Trophoblast cell (in vitro differentiated cells and primary cell): ENCODE measurements around the gene NMUR2.

Experiments used
- DNase-seq, 2 donors: peaks; one replicate each; pipeline ENCODE4 v3.0.0-alpha.2; 2016
- H2AFZ ChIP-seq: 2 replicates; pipeline ENCODE4 v1.6.1; 2013; ENCODE audit warnings: low read length, moderate library complexity, mild to moderate bottlenecking; ENCODE audit not compliant: insufficient read depth, poor library complexity
- H2AK5ac ChIP-seq: 2 replicates; pipeline ENCODE4 v1.6.1; 2013; ENCODE audit warnings: mild to moderate bottlenecking, low read length
- H2BK120ac ChIP-seq: 2 replicates; pipeline ENCODE4 v1.6.1; 2013; ENCODE audit warnings: low read length, mild to moderate bottlenecking, moderate library complexity; ENCODE audit not compliant: insufficient read depth, poor library complexity
- H2BK12ac ChIP-seq: 2 replicates; pipeline ENCODE4 v1.6.1; 2013; ENCODE audit warnings: mild to moderate bottlenecking, low read length, moderate library complexity
- H2BK5ac ChIP-seq: 2 replicates; pipeline ENCODE4 v1.6.1; 2013; ENCODE audit warnings: low read length, low read depth, moderate library complexity, mild to moderate bottlenecking; ENCODE audit not compliant: poor library complexity
- H3K14ac ChIP-seq: 2 replicates; pipeline ENCODE4 v1.6.1; 2013; ENCODE audit warnings: mild to moderate bottlenecking, low read length
- H3K18ac ChIP-seq: 2 replicates; pipeline ENCODE4 v1.6.1; 2013; ENCODE audit warnings: mild to moderate bottlenecking, low read length
- H3K23ac ChIP-seq: 2 replicates; pipeline ENCODE4 v1.6.1; 2013; ENCODE audit warnings: low read length
- H3K27ac ChIP-seq: 2 replicates; pipeline ENCODE4 v1.5.1; 2013; ENCODE audit warnings: low read depth, mild to moderate bottlenecking, inconsistent platforms, low read length, moderate library complexity
- H3K27me3 ChIP-seq: 2 replicates; pipeline ENCODE4 v1.6.1; 2013; ENCODE audit warnings: inconsistent platforms, mild to moderate bottlenecking, low read length, moderate library complexity; ENCODE audit not compliant: insufficient read depth
- H3K36me3 ChIP-seq, 2 experiments: 1 replicate in 1 of 2; 2 replicates in 1 of 2; pipeline ENCODE4 v1.6.1; 2013; ENCODE audit warnings: low read length in 2 of 2, mild to moderate bottlenecking in 2 of 2, moderate library complexity in 1 of 2; ENCODE audit not compliant: insufficient read depth in 2 of 2, control insufficient read depth in 1 of 2
- H3K4ac ChIP-seq: 2 replicates; pipeline ENCODE4 v1.6.1; 2013; ENCODE audit warnings: low read depth, mild to moderate bottlenecking, low read length, moderate library complexity
- H3K4me1 ChIP-seq, 2 experiments: 1 replicate in 1 of 2; 2 replicates in 1 of 2; pipeline ENCODE4 v1.6.1; 2013; ENCODE audit warnings: low read length in 2 of 2, mild to moderate bottlenecking in 2 of 2, moderate library complexity in 1 of 2; ENCODE audit not compliant: insufficient read depth in 2 of 2, control insufficient read depth in 1 of 2
- H3K4me2 ChIP-seq: 2 replicates; pipeline ENCODE4 v1.6.1; 2013; ENCODE audit warnings: inconsistent platforms, mild to moderate bottlenecking, low read length, moderate library complexity
- H3K4me3 ChIP-seq: 2 replicates; pipeline ENCODE4 v1.5.1; 2013; ENCODE audit warnings: mild to moderate bottlenecking, low read depth, low read length, inconsistent platforms
- H3K79me1 ChIP-seq: one replicate; pipeline ENCODE4 v1.6.1; 2013; ENCODE audit warnings: low read length
- H3K79me2 ChIP-seq: 2 replicates; pipeline ENCODE4 v1.6.1; 2013; ENCODE audit warnings: low read length, mild to moderate bottlenecking; ENCODE audit not compliant: control insufficient read depth, insufficient read depth, poor library complexity
- H3K9ac ChIP-seq: 2 replicates; pipeline ENCODE4 v1.6.1; 2013; ENCODE audit warnings: mild to moderate bottlenecking, low read length
- H3K9me3 ChIP-seq: 2 replicates; pipeline ENCODE4 v1.6.1; 2013; ENCODE audit warnings: low read depth, mild to moderate bottlenecking, control low read depth, inconsistent platforms, low read length; ENCODE audit not compliant: insufficient read depth
- H4K12ac ChIP-seq: 2 replicates; pipeline ENCODE4 v1.6.1; 2013; ENCODE audit warnings: low read depth, mild to moderate bottlenecking, low read length, moderate library complexity
- H4K8ac ChIP-seq: 2 replicates; pipeline ENCODE4 v1.6.1; 2013; ENCODE audit warnings: low read depth, mild to moderate bottlenecking, low read length, moderate library complexity
- H4K91ac ChIP-seq: one replicate; pipeline ENCODE4 v1.6.1; 2013; ENCODE audit warnings: low read depth, mild to moderate bottlenecking, low read length, moderate library complexity
- WGBS: extraction: QIAGEN DNeasy Blood & Tissue Kit; methylation state at CpG from one replicate; pipeline ENCODE4 v1.1.7; 2013; ENCODE audit warnings: missing lambda C conversion rate; ENCODE audit not compliant: insufficient read length, insufficient coverage; ENCODE audit errors: extremely low coverage; 5-methylcytosine and 5-hydroxymethylcytosine counted together

NMUR2 gene

DNA sequence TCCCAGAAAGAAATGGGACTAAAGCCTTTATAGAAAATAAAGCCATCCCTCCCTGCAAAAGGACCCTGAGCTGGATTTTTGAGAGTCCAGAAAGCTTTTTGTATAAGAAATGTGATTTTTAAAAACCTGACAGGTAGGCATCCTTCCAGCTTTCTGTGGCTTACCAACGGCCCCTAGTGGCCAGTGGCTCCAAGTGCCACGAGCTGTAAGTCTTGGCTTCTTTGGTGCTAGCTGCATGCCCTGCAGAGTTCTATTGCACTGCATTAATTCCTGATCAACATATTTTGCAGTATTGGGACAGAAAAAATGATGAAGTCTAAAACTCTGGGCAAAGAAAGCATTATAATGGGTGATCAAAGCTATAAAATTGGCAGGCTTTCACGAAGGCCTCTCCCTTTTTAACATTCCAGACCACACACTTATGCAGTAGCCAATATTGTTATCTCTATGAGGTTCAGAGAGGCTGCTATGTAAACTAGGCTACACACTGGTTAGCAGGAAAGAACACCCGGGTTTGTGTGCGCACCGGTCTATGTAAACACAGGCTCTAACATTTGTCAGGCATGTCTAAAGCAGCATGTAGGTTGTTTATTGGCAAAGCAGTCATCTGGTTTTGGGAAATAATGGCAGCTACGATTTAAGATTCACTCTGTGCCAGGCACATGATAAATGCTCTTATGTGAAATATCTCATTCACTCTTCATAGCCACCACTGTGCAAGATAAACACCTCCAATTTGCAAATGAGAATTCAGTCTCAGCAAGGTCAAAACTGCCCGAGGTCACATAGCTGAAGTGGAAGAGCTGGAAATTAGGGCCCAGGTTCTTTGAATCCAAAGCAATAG lies 55.2 kb downstream of the NMUR2 start:
- Histone ChIP-seq H4K8ac (no peak overlapping the region), H3K9me3 (no peaks in the 10 kb centered on the region), H3K9ac (no peak overlapping the region), H4K91ac (no peak overlapping the region), H2AFZ (no peak overlapping the region), H3K4me1 (no peaks in the 10 kb centered on the region), H2BK120ac (no peak overlapping the region), H3K79me2 (no peaks in the 10 kb centered on the region), H2AK5ac (no peak overlapping the region), H3K18ac (no peak overlapping the region), H2BK12ac (no peak overlapping the region), H3K4me2 (no peak overlapping the region), H4K12ac (no peak overlapping the region), H3K27ac (no peak overlapping the region), H2BK5ac (no peak overlapping the region), H3K27me3 (no peaks in the 10 kb centered on the region), H3K14ac (no peak overlapping the region), H3K36me3 (no peaks in the 10 kb centered on the region), H3K79me1 (no peaks in the 10 kb centered on the region), H3K4ac (no peak overlapping the region), H3K4me3 (no peak overlapping the region), H3K23ac (no peak overlapping the region)
- no CpG with 5 or more reads among the region's 8 CpGs for WGBS
- peak; percentile 16 to 73 for DNase-seq
